VCaP (cell line): Measurements from ENCODE around the gene KRT83.

Experiments used
- H3K27ac ChIP-seq: fragments of 450-650 bp; 2 replicates; pipeline ENCODE4 v1.5.1; 2017
- TF ChIP-seq, protein P1 (sequence below): fragments of 450-650 bp; conservative IDR thresholded peaks from 2 replicates; pipeline ENCODE4 v1.5.1; 2017; ENCODE audit warnings: mild to moderate bottlenecking, moderate library complexity

KRT83 gene

DNA sequence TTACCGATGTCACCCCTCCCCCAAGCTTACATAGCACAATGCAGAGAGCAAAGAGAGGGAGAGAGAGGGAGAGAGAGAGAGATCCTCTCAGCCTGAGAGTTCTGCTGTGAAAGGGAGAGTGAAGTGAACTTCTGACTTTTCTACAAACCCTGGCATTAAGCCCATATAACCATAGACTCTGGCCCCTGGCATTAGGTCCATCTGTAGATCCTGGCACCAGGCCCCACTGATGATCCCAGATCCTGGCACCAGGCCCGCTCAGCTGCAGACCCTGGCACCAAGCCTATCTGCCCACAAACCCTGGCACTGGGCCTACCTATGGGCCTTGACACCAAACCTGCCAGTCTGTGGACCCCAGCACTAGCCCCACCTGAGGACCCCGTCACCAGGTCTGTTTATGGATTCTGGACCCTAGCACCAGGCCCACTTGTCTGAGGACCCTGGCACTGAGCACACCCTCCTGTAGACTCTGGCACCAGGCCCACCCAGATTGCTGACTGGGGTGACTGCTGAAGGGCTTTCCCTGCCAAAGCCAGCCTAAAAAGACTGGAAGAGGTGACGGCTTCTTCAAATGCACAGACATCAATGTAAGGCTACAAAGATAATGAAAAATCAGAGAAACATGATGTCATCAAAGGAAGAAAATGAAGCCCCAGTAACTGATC is 14.5 kb upstream of the KRT83 start:
- H3K27ac ChIP-seq, result peak overlapping the region; percentile 22; the same call in 1 of the 2 replicates
- TF ChIP-seq, protein P1, sequence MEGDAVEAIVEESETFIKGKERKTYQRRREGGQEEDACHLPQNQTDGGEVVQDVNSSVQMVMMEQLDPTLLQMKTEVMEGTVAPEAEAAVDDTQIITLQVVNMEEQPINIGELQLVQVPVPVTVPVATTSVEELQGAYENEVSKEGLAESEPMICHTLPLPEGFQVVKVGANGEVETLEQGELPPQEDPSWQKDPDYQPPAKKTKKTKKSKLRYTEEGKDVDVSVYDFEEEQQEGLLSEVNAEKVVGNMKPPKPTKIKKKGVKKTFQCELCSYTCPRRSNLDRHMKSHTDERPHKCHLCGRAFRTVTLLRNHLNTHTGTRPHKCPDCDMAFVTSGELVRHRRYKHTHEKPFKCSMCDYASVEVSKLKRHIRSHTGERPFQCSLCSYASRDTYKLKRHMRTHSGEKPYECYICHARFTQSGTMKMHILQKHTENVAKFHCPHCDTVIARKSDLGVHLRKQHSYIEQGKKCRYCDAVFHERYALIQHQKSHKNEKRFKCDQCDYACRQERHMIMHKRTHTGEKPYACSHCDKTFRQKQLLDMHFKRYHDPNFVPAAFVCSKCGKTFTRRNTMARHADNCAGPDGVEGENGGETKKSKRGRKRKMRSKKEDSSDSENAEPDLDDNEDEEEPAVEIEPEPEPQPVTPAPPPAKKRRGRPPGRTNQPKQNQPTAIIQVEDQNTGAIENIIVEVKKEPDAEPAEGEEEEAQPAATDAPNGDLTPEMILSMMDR, result no peak

DNA sequence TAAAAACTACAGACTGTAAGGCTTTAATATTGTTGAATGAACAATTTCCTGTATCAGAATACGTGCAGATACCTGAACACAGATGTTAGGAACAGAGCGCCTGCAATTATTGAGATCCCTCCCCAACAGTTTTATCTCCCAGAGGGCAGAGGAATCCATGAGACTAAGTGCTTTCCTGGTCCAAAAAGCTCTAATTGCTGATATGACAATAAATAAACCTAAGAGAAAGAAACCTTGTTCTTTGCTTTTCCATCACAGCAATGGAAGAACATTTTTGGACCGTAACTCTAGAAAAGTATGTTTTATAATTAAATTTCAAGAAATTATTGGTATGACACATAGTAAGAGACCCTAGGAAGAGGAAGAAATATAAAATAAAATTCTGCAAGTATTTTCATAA is 13.0 kb upstream of the KRT83 start:
- H3K27ac ChIP-seq, result no peak overlapping the region
- TF ChIP-seq, protein P1, result no peak

DNA sequence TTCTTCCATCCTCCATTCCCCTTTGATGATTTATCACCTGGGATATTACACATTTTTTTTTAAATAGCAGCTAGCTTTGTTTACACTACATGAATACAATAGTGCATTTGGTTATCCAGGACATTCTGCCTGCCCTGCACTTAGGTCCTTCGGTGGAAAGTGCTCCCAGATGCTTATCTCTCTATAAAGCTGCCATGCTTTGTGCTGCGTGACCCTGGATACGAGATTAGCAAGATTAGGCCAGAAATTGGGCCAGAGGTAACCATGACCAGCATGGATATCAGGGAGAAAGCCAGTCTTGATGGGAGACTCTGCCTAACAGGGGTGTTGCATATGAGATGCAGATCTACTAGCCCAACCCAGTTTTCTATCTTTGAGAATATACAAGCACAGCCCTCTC is 12.1 kb upstream of the KRT83 start:
- H3K27ac ChIP-seq, result peak overlapping the region; percentile 9
- TF ChIP-seq, protein P1, result no peak

DNA sequence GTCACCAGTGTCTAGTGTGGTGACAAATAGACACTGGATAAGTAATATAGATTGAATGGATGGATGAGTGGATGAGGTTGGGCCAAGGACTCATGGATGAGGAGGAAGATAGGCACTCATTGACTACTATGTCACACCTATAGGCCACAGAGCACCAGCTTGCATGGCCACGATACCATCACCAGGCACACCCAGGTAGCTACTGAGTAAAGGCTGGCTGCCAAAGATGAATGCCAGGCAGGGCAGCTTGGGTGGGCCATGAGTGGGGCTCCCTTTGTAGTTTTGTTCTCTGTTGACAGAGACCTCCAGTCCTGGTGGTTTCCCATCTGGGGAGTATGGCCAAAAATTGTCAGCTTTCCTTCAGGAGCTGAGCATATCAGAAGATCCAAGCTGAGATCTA is 11.2 kb upstream of the KRT83 start:
- TF ChIP-seq, protein P1, result no peak
- H3K27ac ChIP-seq, result peak overlapping the region; percentile 9

DNA sequence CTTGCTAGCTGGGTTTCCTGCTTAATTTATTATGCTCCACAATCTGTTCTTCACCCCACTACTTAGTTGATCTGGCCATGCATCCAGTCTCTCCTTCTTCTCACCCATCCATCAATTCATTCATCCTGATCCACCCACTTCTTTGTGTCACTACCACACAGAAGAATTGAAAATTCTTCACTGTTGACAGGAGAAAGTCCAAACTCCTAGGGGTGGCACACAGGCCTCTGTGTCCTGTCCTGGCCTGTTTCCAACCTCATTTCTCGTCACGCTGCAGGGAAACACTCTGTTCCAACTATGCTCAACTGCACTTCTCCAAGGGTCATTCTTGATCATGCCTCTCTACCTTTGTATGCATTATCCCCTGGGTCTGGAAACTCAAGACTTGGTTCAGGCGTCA is 10.6 kb upstream of the KRT83 start:
- H3K27ac ChIP-seq, result no peak overlapping the region
- TF ChIP-seq, protein P1, result no peak

DNA sequence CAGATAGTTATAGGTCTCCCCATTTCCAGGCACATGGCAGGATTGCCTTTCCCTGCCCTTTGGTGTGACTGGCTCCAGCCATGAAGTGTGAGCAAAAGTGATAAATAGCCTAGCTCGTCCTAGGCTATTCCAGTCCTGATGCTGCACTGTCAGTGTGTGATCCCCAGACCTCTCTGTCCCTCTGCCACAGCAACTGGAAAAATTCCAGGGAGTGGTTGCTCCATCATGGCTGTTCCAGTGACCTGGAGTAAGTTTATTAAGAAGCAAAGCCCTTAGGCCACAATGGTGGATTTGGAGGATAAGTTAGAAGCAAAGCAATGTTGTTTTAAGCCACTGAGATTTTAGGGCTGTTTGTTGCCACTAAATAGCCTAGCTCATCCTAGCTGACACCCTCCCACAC is 9.8 kb upstream of the KRT83 start:
- no peak overlapping the region for H3K27ac ChIP-seq
- TF ChIP-seq, protein P1, result no peak

DNA sequence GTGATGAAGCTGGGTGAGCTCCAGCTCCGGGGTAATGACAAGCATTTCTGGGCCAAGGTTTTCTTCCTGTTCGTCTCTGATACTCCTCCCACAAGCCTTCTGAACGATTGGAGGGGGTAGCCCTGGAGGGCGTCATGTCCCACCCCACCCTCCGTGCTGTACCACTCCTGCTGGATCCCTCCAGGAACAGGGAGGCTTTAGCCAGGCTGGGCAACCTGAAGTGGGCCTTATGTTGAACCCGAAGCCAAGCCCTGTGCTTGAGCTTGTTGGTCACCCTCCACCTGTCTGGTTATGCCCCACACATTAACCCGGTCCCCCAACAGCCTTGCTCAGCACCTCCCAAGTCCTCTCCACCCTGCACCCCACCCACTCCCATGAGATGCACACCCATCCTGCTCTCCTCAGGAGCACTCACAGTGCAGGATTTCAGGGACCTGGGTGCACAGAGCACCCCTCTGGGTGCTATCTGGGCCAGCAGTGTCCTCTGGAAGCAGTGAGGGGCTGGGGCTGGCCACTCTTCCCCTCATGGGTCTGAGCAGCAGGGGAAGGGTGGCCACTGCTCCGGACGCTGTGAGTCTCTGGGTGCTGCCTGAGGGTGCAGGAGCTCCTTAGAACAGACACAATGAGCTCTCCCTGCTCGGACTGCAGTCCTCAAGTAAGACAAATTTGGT is 6.8 kb upstream of the KRT83 start:
- TF ChIP-seq, protein P1, result no peak; the same call in none of the 2 replicates
- H3K27ac ChIP-seq, result no peak overlapping the region
